Measurements from ENCODE around the gene RASA2. TPM values are rescaled to one million over a fixed set of nuclear protein-coding genes. Genes with fewer than 3 reads are reported as not detected.

Gene RASA2
- total RNA-seq, 3 donors from 2014 or later, result 15.5 to 22.5 (median 21.7) TPM

- DNase-seq (peak in 1 of 3 donors; percentile 56), ATAC-seq (peak; percentile 94)
- no peaks in the 10 kb centered on the region for H3K4me1 ChIP-seq (ENCODE audit: low read depth)
- H3K4me3 ChIP-seq, result no peak overlapping the region
- TF ChIP-seq CTCF (IDR thresholded peaks at IDR 0.05), result no peak
- peaks cover 6% of the 10 kb centered on the region for H3K9me3 ChIP-seq
- H3K36me3 ChIP-seq (ENCODE audit: low read depth), result no peaks in the 10 kb centered on the region
- intact Hi-C loops (cut with DNase I, micrococcal nuclease), result no loop called here
These were observed 57.9 kb downstream of the RASA2 start for GRCh38 chr3:141544697-141545096.

DNA sequence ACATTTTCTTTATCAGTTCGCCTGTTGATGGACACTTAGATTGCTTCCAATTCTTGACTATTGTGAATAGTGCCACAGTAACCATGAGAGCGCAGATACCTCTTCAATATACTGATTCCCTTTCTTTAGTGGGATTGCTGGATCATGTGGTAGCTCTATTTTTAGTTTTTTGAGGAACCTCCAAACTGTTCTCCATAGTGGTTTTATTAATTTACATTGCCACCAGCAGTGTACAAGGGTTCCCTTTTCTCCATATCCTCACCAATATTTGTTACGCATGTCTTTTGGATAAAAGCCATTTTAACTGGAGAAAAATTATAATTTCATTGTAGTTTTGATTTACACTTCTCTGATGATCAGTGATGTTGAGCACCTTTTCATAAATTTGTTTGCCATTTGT, 59.3 kb downstream of the RASA2 start:
- no peak for TF ChIP-seq CTCF (IDR thresholded peaks at IDR 0.05)
- intact Hi-C loops (cut with DNase I, micrococcal nuclease), result no loop called here
- DNase-seq, result no peak
- ATAC-seq, result no peak
- H3K4me1 ChIP-seq (ENCODE audit: low read depth), result no peaks in the 10 kb centered on the region
- H3K36me3 ChIP-seq (ENCODE audit: low read depth), result no peaks in the 10 kb centered on the region
- H3K9me3 ChIP-seq, result peaks cover 6% of the 10 kb centered on the region
- no peak overlapping the region for H3K4me3 ChIP-seq

GRCh38 chr3:141546586-141546985, 59.8 kb downstream of the RASA2 start:
- no peak overlapping the region for H3K4me3 ChIP-seq
- ATAC-seq (no peak), DNase-seq (no peak)
- TF ChIP-seq CTCF (IDR thresholded peaks at IDR 0.05), result no peak
- peaks cover 6% of the 10 kb centered on the region for H3K9me3 ChIP-seq
- intact Hi-C loops (cut with DNase I, micrococcal nuclease), result no loop called here
- no peaks in the 10 kb centered on the region for H3K4me1 ChIP-seq (ENCODE audit: low read depth)
- no peaks in the 10 kb centered on the region for H3K36me3 ChIP-seq (ENCODE audit: low read depth)

DNA sequence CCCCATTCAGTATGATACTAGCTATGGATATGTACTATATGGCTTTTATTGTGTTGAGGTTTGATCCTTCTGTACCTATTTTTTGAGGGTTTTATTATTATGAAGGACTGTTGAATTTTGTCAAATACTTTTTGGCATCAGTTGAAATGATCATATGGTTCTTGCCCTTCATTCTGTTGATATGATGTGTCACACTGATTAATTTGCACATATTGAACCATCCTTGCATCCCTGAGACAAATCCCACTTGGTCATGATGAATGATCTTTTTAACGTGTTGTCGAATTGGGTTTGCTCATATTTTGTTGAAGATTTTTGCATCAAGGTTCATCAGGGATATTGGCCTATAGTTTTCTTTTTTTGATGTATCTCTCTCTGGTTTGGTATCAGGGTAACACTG, 61.0 kb downstream of the RASA2 start:
- no peaks in the 10 kb centered on the region for H3K36me3 ChIP-seq (ENCODE audit: low read depth)
- peaks cover 6% of the 10 kb centered on the region for H3K9me3 ChIP-seq
- ATAC-seq (no peak), DNase-seq (no peak)
- TF ChIP-seq CTCF (IDR thresholded peaks at IDR 0.05), result no peak
- no peak overlapping the region for H3K4me3 ChIP-seq
- H3K4me1 ChIP-seq (ENCODE audit: low read depth), result no peaks in the 10 kb centered on the region
- intact Hi-C loops (cut with DNase I, micrococcal nuclease), result no loop called here

- DNase-seq, result no peak
- ATAC-seq, result no peak
- Histone ChIP-seq H3K36me3 (ENCODE audit: low read depth) (no peaks in the 10 kb centered on the region), H3K4me3 (no peak overlapping the region), H3K4me1 (ENCODE audit: low read depth) (no peaks in the 10 kb centered on the region), H3K9me3 (peaks cover 3% of the 10 kb centered on the region)
- no peak for TF ChIP-seq CTCF (IDR thresholded peaks at IDR 0.05)
- intact Hi-C loops (cut with DNase I, micrococcal nuclease), result no loop called here
These were observed 64.3 kb downstream of the RASA2 start for GRCh38 chr3:141550926-141551665.

All from mucosa of descending colon (tissue), 3 donors.